GM12875 (cell line): ENCODE measurements around the gene NUCB1.
"Not testable (repeated sequence)": the region's sequence is repeated elsewhere in the genome, so short reads cannot be mapped to it uniquely, and the experiment has no call there.

Experiments used
- H3K4me3 ChIP-seq: one replicate; pipeline ENCODE4 v1.5.1; 2011; ENCODE audit warnings: low read depth, low read length, control low read depth
- TF ChIP-seq, protein P1 (sequence below): IDR thresholded peaks from 2 replicates; pipeline ENCODE4 v1.5.1; 2011; ENCODE audit warnings: low read depth, mild to moderate bottlenecking, control low read depth, inconsistent platforms, low read length, moderate library complexity, borderline replicate concordance; ENCODE audit not compliant: insufficient read depth

The NUCB1 gene

DNA sequence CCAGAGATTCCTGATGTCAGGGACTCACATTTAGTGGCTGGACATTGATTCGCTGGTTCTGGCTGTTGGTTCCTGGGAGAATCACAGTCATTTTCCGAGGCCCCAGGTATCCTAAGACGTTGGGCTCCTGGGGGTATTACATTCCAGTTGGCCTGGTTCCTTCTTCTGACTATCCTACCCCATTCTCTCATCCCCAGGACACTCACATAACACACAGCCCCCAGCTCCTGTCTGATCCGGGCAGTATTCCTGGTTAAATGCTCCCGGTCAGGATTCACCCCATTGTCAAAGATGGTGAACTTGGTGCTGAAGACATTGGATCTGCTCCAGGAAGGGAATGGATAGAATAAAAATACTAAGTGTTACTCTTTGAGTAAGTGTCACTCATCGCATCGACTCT, 16.4 kb upstream of the NUCB1 start:
- H3K4me3 ChIP-seq: no peak overlapping the region
- TF ChIP-seq, protein P1, sequence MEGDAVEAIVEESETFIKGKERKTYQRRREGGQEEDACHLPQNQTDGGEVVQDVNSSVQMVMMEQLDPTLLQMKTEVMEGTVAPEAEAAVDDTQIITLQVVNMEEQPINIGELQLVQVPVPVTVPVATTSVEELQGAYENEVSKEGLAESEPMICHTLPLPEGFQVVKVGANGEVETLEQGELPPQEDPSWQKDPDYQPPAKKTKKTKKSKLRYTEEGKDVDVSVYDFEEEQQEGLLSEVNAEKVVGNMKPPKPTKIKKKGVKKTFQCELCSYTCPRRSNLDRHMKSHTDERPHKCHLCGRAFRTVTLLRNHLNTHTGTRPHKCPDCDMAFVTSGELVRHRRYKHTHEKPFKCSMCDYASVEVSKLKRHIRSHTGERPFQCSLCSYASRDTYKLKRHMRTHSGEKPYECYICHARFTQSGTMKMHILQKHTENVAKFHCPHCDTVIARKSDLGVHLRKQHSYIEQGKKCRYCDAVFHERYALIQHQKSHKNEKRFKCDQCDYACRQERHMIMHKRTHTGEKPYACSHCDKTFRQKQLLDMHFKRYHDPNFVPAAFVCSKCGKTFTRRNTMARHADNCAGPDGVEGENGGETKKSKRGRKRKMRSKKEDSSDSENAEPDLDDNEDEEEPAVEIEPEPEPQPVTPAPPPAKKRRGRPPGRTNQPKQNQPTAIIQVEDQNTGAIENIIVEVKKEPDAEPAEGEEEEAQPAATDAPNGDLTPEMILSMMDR: no peak

DNA sequence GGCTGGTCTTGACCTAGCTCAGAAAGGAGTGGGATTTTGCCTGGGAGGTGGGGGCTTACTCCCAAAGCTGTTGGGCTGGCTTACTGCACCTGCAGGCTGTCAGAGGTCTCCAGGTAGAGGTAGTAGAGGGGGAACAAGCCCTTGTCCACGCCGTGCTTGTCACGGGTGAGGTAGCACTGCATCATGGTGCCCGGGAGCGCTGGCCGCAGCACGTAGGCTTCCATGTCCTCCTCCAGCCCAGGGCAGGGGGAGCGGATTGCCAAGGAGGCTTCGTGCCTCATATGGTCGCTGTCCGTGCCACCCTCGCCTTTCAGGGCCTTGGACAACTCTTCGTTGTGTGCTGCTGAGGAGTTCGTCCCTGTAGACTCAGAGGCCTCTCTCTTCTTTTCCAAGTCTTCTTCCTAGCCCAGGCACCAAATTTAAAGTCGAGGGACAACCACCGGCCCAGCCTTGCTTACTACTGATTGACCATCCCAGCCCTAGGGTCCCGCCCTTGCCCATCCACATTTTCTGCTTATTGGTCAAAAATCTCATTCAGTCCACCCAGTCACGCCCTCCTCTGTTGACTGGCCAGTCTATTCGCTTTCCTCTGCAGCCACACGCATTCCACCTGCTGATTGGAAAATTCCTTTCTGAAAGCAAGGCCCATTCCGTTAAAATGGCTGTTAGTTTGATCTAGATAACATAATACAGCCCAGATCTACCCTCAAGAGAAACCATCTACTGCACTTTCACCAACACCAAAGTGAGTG, 12.1 kb upstream of the NUCB1 start:
- H3K4me3 ChIP-seq: no peak overlapping the region
- TF ChIP-seq, protein P1: no peak

DNA sequence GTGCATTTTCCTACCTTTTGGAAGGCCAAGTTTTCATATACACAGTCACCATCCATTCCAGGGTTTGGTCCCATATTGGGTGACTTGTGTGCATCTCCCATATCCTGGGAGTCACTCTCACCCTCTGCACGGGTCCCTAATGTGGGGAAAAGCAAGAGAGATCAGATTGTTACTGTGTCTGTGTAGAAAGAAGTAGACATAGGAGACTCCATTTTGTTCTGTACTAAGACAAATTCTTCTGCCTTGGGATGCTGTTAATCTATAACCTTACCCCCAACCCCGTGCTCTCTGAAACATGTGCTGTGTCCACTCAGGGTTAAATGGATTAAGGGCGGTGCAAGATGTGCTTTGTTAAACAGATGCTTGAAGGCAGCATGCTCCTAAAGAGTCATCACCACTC, 10.6 kb upstream of the NUCB1 start:
- H3K4me3 ChIP-seq: not testable (repeated sequence)

DNA sequence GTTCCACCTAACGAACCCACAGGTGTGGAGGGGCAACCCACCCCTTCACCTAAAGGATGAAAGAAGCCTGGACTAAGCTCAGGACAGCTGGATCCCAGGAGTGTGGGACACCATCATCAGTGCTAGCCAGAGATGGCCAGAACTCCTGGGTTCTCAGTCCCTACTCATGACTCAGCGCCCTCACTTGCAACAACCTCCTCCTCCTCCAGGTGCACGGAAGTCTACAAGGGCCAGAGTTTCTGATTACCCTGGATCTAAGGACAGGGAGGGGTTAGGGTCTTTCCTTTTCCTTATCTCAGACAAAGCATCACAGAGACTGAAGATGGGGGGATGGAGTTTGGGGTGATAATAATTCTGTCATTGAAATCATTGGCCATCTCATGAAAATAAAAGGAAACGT, 9.6 kb upstream of the NUCB1 start:
- TF ChIP-seq, protein P1: no peak
- no peak overlapping the region for H3K4me3 ChIP-seq

DNA sequence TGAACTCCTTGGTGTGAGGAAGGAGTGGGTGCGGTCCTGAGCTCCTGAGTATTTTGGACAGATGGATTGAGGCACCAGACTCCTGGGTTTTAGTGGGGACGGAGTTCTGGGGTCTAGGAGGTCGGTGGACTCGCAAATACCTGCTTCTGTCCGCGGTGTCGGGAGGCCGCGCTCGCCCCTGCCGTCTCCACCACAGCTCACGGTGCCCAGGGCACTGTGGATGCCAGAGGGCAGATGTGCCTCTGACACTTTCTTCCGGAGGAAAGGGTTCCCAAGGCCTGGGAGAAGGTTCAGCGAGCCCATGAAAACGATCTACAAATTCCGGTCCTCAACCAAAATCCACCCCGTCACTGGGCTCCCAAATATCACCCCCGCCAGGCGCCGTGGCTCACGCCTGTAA, 4.9 kb upstream of the NUCB1 start:
- TF ChIP-seq, protein P1: no peak

DNA sequence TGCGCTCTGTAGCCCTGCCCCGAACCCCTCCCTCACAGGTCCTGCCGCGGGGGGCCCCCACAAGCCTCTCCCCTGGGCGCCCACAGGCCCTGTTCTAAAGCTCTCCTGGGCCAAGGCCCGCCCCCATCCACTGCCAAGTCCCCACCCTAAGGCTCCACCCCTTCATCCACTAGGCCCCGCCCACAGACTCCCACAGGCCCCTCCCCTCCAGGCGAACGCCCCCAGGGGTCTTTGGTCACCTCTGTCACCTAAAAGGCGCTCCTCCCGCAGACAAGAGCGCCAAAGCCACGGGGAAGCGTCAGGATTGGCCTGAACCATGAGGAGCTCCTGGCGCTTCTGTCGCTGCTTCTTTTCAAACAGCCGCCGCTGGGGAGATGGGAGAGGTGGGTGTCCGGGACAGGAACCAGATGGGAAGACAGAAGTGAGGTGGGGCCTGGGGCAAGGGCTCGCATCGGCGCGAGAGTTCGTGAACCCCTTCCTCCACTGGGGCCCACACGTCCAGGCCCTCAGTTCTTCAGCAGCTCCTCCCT, 3.9 kb upstream of the NUCB1 start:
- TF ChIP-seq, protein P1: no peak
- no peak overlapping the region for H3K4me3 ChIP-seq

More for the DNA sequence above, 4.9 kb upstream of the NUCB1 start:
- no peak overlapping the region for H3K4me3 ChIP-seq

DNA sequence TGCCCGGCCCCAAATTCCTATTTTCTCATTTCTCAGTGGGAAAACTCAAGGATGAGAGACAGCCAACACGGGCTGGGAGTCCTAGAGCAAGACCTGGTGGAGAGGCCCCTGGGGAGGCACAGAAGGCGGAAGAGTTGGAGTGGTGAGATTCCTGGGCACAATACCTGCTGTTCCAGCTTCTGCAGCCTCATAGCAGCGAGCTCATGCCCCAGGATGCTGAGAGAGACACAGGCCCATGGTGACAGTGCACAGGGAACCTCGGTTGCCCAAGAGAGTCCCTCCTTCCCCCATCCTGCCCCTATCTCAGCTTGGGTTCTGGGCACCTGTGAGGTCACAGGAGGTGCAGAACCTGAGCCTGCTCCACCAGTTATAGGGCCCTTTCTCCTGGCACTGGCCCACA, 2.9 kb upstream of the NUCB1 start:
- H3K4me3 ChIP-seq: no peak overlapping the region
- TF ChIP-seq, protein P1: no peak

DNA sequence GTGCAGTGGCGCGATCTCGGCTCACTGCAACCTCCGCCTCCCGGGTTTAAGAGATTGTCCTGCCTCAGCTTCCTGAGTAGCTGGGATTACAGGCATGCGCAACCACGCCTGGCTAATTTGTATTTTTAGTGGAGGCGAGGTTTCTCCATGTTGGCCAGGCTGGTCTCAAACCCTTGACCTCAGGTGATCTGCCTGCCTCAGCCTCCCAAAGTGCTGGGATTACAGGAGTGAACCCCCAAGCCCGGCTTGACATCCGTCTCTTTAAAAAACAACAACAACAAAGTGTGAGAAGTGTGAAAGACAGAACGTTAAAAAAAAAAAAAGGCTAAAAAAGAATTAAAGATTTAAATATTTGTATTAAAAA, 744 bp upstream of the NUCB1 start:
- not testable (repeated sequence) for H3K4me3 ChIP-seq
